HG03558 (cell line): ENCODE data around the gene SH3BGRL2.

ENCODE experiments used
- ATAC-seq: cut with Tn5 transposase; IDR thresholded peaks from one replicate; pipeline ENCODE4 v1.9.1; 2021; ENCODE audit warnings: moderate number of reproducible peaks; ENCODE audit not compliant: unreplicated experiment; ENCODE audit errors: extremely low read depth

The SH3BGRL2 gene

DNA sequence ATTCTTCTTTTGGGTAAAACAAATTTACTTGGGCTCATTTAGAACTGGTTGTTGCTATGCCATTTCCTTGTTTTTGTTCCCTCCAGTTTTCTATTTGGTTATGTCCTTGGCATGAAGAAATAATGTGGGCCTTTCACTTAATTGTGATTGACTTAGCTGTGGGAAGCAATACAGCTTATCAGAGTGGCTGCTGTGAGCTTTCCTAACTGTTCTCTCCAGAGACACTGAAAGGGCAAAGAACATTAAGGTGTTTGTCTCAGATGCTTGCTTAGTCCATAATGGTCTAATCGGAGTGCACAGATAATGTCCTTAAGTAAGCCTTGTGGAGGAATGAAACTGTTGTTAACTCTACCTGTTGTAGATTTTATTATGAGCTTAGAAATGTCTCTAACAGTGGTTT lies 56.6 kb downstream of the SH3BGRL2 start:
- ATAC-seq, result no peak

DNA sequence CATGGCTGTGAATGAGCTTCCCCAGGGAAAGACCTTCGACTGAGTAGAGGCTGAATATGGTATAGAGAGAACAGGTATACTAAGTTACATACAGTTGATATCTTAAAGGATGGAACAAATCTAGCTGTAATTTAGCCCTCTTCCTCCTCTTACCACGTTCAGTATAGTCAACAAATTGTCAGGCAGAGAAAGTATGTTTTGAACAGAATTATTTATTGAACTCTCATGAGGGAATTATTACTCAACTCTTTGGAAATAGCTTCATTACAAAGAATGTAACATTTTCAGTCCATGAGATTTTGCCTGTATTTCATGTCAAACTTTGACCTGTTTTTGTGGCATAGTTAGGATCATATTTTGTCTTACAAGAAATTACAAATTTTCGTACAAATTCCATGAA lies 63.0 kb downstream of the SH3BGRL2 start:
- no peak for ATAC-seq

GRCh38 chr6:79694623-79695343 lies 63.7 kb downstream of the SH3BGRL2 start:
- ATAC-seq, result no peak

- no peak for ATAC-seq
These were observed 66.3 kb downstream of the SH3BGRL2 start for GRCh38 chr6:79697430-79697829.

- ATAC-seq, result no peak
These were observed 68.5 kb downstream of the SH3BGRL2 start for GRCh38 chr6:79699606-79700005.

DNA sequence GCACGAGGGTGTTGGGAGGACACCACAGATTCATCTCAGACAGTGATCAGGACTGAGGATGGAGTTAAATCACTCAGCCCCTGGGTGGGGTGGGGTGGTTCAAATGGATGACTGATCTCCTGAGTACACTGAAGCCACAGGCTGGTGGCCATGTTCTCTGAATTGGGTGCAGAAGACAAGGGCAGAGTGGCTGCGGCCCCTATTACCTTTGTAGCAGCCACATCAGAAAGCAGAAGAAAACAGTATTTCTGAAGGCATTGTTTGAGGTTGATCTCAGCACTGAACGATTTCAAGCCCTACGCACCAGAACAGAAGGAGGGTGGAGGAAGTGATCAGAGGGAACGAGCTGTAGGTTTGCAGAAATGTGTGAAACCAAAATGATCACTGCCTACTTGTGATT lies 71.6 kb downstream of the SH3BGRL2 start:
- no peak for ATAC-seq

DNA sequence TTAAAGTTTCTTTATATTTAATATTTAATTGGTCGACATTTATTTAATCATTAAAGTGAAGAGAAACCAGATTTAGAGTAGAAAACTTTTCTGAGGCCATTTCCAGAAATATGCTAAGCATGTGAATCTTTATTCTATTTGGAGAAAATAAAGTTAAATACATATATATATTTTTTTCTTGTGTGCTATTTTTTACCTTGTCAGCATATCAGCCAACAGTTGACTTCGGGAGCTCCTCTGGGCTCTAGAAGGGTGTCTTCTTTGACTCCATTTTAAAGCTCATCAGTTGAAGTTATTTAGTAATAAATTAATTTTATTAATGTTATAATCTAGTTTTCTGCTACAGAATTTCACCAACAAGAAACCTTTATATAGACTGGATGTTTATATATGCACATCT lies 73.1 kb downstream of the SH3BGRL2 start:
- ATAC-seq, result no peak

GRCh38 chr6:79705456-79705995 lies 74.4 kb downstream of the SH3BGRL2 start:
- ATAC-seq, result no peak

GRCh38 chr6:79706527-79706926 lies 75.4 kb downstream of the SH3BGRL2 start:
- ATAC-seq, result no peak

DNA sequence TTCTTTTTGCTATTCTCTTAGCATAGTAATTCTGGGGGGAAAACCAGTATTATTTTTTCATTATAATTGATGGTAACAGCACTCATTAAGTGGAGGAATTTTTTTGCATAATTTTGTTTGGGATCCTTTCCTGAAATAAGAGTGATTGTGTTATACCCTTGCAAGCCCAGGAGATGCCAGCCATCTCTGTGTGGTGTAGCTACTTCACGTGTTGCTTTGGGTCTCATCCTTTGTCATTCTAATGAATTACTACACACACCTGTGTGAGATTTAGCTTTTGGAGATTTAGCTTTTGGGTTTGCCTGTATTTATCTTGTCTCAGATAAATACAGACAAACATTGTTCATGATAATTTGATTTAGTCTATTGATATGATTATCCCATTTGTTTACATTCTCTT lies 76.5 kb downstream of the SH3BGRL2 start:
- no peak for ATAC-seq

DNA sequence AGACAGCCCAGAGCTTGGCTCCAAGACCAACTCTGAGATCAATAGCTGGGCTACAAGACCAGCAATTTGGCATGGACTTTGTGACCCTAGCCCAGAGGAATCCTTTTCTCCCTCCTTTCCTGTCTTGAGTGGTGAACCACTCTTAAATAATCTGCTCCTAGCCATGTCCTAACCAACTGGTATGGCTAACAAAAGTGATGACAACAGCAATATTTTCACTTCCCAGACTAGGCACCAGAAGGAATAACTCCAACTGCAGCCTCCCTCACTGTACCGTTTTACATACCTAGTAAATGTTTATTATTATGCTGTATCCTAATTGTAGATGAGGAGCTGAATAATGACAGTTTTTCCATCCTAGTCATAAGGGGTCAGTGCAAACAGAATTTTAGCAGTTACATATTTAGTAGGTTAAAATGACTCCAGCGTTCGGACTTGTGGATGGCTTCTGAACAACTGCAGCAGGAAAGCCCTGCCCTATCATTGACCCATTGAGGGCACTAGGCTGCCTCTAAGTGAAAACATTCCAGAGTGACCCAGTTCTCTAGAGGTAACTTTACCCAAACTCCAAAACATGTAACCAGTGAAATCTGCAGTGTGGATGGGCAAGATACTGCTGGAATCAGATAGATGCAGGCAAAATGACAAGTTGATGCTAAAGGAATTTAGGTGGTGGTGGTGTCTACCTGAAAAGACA lies 77.1 kb downstream of the SH3BGRL2 start:
- ATAC-seq, result no peak

GRCh38 chr6:79710127-79710526 lies 79.0 kb downstream of the SH3BGRL2 start:
- no peak for ATAC-seq

DNA sequence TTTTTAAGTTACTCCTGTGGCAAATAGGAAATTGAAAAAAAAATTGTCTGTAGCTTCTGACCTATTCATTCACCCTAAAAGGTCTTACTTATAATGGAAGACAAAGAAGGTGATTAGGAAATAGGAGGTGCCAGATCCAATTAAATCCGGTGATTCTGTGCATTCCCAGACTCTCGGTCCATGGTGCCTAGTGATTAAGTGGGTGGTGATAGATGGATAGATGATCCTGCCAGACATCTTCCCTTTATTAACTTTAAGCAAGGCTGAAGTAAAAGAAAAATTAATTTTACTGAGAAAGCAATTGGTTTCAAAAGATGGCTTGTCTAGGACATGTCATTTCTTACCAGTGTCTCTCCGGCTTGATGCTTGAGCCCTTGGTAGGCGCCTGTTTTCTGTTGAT lies 80.0 kb downstream of the SH3BGRL2 start:
- no peak for ATAC-seq

- ATAC-seq, result no peak
These were observed 81.0 kb downstream of the SH3BGRL2 start for GRCh38 chr6:79712144-79712543.

- no peak for ATAC-seq
These were observed 81.5 kb downstream of the SH3BGRL2 start for GRCh38 chr6:79712616-79713135.

- no peak for ATAC-seq
These were observed 82.7 kb downstream of the SH3BGRL2 start for GRCh38 chr6:79713701-79714322.

DNA sequence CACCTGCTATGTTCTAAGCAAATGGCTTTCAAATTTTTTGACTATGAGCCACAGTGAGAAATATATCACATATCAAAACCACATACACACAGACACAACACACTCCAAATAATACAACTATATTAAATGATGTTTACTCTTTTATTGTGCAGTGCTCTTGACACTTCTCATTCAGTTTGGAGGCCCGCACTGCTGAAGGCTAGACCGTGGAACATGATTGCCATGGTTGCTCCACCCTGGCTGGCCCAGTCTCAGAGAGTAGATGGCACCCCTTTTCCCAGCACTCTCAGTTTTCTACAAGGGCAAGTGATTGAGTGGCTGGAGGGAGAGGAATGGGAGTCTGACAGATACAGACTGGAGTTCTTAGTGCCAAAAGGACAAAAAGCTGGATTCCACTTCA lies 86.9 kb downstream of the SH3BGRL2 start:
- no peak for ATAC-seq

DNA sequence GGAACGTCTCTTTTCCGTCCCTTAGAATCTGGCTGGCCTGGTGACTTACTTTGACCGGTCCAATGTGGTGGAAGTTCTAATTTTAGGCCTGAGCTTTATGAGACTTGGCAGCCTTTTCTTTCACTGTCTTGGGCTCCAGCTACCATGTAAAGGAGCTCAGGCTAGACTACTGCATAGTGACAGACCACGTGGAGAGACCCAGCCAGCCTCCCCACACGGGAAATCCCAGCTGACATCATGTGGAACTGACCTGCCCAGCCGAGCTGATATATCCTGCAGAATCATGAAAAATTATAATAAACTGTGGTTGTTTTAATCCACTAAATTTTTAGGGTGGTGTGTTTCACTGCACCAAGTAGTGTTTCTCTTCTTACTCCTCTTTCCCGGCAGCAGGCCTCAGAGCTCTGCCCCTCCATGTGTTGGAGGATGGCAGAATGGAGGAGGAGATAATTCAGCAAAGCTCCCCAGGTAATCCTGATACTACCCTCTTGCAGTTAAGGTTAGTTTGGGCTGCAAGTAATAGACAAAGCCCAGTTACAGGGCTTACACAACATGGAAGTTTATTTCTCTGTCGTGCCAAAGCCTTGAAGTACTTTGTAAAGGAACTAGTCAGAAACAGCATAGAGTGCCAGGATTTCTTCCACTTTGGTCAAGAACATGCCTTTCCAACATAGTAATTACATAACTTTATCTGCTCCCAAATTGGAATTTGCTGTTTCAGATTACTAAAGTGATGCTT lies 87.5 kb downstream of the SH3BGRL2 start:
- ATAC-seq, result no peak

DNA sequence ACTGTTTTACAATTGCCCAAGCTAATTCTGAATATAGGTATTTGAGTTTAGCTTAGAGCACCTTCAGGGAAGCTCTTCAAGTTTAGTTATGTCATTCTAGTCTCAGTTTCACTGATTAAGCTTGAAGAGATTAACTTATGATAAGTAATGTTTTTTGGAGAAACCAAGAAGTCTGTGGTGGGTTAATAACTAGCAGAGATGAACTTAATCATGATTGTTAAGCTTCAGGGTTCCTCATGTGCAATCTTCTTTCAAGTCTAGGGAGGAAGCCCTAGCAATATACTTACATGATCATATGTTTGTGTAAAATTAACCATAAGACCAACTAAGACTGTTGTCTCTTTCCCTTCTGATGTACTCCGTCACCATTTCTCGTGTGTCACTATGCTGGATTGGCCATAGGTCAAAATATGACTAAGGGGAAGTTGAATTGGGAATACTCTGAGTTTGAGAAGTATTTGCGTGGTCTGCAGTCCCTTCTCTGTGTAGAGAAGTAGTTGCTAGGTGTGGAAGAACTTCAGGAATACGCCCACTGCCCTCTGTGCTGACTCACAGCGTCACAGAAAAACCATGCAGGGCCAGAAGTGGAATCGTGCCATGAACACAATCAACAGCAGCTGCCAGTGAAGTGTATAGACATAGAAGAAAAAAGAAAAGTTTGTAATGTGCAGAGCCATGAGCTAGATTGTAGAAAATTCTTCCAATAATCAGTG lies 88.3 kb downstream of the SH3BGRL2 start:
- no peak for ATAC-seq

DNA sequence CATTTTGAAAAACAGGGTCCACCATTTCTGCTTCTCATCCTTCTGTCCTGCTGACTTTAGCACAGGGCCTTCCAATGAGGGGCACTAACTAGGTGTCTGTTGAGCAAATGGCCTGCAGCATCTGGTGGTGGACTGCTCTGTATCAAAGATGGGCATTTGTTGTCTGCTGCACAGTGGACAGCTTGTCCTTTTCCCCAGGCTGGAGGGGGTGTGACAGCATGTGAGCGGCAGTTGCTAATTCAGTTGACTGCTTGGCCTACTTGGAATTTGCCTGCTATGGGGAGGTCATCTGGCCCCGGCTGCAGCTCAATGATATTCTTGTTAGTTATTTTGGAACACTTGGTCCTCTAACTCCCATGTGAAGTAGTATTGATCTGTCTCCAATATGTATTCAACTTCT lies 93.7 kb downstream of the SH3BGRL2 start:
- ATAC-seq, result no peak
